ENCODE measurements around the gene SLC34A2.

SLC34A2 gene

DNA sequence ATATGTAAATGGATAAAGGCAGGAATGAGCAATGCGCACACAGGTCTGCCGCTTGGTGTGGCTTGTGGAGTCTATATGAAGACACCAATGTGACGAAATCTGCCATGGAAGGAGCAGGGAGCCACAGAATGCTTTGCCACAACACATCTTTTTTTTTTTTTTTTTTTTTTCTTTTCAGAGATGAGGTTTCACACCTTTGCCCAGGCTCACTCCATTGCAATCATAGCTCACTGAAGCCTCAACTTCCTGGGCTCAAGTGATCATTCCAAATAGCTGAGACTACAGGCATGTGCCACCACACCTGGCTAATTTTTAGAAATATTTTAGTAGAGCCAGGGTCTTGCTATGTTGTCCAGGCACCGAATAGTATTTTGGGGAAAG is 17.4 kb upstream of the SLC34A2 start:
- no peak for TF ChIP-seq RAD21 (IDR thresholded peaks at IDR 0.05; ENCODE audit: low read depth)
- no peak for TF ChIP-seq EGR1 (IDR thresholded peaks at IDR 0.05)
- TF ChIP-seq, protein P1, sequence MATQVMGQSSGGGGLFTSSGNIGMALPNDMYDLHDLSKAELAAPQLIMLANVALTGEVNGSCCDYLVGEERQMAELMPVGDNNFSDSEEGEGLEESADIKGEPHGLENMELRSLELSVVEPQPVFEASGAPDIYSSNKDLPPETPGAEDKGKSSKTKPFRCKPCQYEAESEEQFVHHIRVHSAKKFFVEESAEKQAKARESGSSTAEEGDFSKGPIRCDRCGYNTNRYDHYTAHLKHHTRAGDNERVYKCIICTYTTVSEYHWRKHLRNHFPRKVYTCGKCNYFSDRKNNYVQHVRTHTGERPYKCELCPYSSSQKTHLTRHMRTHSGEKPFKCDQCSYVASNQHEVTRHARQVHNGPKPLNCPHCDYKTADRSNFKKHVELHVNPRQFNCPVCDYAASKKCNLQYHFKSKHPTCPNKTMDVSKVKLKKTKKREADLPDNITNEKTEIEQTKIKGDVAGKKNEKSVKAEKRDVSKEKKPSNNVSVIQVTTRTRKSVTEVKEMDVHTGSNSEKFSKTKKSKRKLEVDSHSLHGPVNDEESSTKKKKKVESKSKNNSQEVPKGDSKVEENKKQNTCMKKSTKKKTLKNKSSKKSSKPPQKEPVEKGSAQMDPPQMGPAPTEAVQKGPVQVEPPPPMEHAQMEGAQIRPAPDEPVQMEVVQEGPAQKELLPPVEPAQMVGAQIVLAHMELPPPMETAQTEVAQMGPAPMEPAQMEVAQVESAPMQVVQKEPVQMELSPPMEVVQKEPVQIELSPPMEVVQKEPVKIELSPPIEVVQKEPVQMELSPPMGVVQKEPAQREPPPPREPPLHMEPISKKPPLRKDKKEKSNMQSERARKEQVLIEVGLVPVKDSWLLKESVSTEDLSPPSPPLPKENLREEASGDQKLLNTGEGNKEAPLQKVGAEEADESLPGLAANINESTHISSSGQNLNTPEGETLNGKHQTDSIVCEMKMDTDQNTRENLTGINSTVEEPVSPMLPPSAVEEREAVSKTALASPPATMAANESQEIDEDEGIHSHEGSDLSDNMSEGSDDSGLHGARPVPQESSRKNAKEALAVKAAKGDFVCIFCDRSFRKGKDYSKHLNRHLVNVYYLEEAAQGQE (IDR thresholded peaks at IDR 0.05; ENCODE audit: low read depth) = no peak
- no peak for TF ChIP-seq TAF1 (IDR thresholded peaks at IDR 0.05; ENCODE audit: low read depth)
- no peak for TF ChIP-seq TCF12 (IDR thresholded peaks at IDR 0.05; ENCODE audit: low read depth)
- no peak for TF ChIP-seq CREB1 (IDR thresholded peaks at IDR 0.05; ENCODE audit: low read depth)
- TF ChIP-seq CEBPB (IDR thresholded peaks at IDR 0.05) = no peak
- no peak for TF ChIP-seq EP300 (IDR thresholded peaks at IDR 0.05; ENCODE audit: borderline replicate concordance)
- TF ChIP-seq FOXM1 (IDR thresholded peaks at IDR 0.05; ENCODE audit: borderline replicate concordance, low read depth) = no peak
- no peak for TF ChIP-seq NFIC (IDR thresholded peaks at IDR 0.05)
- TF ChIP-seq YY1 (IDR thresholded peaks at IDR 0.05; ENCODE audit: low read depth) = no peak
- TF ChIP-seq ZBTB7A (IDR thresholded peaks at IDR 0.05; ENCODE audit: low read depth) = no peak
- TF ChIP-seq, protein P2, sequence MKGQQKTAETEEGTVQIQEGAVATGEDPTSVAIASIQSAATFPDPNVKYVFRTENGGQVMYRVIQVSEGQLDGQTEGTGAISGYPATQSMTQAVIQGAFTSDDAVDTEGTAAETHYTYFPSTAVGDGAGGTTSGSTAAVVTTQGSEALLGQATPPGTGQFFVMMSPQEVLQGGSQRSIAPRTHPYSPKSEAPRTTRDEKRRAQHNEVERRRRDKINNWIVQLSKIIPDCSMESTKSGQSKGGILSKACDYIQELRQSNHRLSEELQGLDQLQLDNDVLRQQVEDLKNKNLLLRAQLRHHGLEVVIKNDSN (IDR thresholded peaks at IDR 0.05) = no peak
- TF ChIP-seq, protein P3, sequence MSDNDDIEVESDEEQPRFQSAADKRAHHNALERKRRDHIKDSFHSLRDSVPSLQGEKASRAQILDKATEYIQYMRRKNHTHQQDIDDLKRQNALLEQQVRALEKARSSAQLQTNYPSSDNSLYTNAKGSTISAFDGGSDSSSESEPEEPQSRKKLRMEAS (IDR thresholded peaks at IDR 0.05) = no peak
- TF ChIP-seq TEAD4 (IDR thresholded peaks at IDR 0.05) = no peak

DNA sequence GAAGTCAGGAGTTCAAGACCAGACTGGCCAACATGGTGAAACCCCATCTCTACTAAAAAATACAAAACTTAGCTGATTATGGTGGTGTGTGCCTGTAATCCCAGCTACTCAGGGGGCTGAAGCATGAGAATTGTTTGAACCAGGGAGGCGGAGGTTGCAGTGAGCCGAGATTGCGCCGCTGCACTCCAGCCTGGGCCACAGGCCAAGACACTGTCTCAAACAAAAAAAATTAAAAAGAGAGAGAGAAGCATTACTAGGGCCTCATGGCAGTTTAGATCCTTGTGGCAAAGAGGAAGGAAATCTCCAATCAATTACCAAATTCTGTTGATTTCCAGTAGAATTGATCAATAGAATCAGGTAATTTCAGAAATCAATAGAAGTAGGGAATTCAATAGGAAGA is 16.8 kb upstream of the SLC34A2 start:
- TF ChIP-seq, protein P2 (IDR thresholded peaks at IDR 0.05) = no peak
- TF ChIP-seq NFIC (IDR thresholded peaks at IDR 0.05) = peak; percentile 26; the same call in 1 of the 2 replicates

DNA sequence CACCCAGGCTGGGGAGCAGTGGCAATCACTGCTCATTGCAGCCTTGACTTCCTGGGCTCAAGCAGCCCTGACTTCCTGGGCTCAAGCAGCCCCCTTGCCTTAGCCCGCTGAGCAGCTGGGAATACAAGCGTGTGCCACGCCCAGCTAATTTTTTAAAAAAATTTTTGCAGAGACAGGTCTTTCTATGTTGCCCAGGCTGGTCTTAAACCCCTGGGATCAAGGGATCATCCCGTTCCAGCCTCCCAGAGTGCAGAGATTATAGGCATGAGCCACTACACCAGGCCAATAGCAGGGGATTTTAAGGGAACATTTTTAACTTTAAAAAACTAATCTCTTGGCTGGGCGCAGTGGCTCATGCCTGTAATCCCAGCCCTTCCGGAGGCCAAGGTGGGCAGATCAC is 5.3 kb upstream of the SLC34A2 start:
- no peak for TF ChIP-seq TCF12 (IDR thresholded peaks at IDR 0.05; ENCODE audit: low read depth)
- TF ChIP-seq, protein P2 (IDR thresholded peaks at IDR 0.05) = no peak
- TF ChIP-seq EGR1 (IDR thresholded peaks at IDR 0.05) = no peak
- TF ChIP-seq CREB1 (IDR thresholded peaks at IDR 0.05; ENCODE audit: low read depth) = no peak
- TF ChIP-seq ZBTB7A (IDR thresholded peaks at IDR 0.05; ENCODE audit: low read depth) = no peak
- TF ChIP-seq, protein P3 (IDR thresholded peaks at IDR 0.05) = no peak
- TF ChIP-seq NFIC (IDR thresholded peaks at IDR 0.05) = no peak
- no peak for TF ChIP-seq YY1 (IDR thresholded peaks at IDR 0.05; ENCODE audit: low read depth)
- no peak for TF ChIP-seq RAD21 (IDR thresholded peaks at IDR 0.05; ENCODE audit: low read depth)
- no peak for TF ChIP-seq TEAD4 (IDR thresholded peaks at IDR 0.05)
- no peak for TF ChIP-seq EP300 (IDR thresholded peaks at IDR 0.05; ENCODE audit: borderline replicate concordance)
- TF ChIP-seq TAF1 (IDR thresholded peaks at IDR 0.05; ENCODE audit: low read depth) = no peak
- TF ChIP-seq CEBPB (IDR thresholded peaks at IDR 0.05) = no peak
- TF ChIP-seq, protein P1 (IDR thresholded peaks at IDR 0.05; ENCODE audit: low read depth) = no peak
- no peak for TF ChIP-seq FOXM1 (IDR thresholded peaks at IDR 0.05; ENCODE audit: borderline replicate concordance, low read depth)

DNA sequence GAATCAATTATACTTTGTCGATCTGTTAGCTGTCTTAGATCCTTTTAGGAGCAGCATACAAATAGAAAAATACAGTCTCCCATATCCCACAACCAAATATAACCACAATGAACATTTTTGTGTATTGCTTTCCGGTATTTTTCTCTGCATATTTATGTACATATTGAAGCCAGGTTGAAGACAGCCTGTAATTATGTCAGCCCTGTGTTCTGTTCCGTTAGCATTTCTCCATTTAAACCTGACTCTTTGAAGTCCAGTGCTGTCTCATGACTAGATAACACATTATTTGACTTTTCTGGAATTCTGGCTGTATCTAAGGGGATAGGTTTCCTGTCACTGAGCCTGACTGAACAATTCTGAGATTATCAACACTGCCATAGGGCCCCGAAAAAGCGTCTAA is 4.0 kb upstream of the SLC34A2 start:
- TF ChIP-seq EP300 (IDR thresholded peaks at IDR 0.05; ENCODE audit: borderline replicate concordance) (no peak), CEBPB (IDR thresholded peaks at IDR 0.05) (no peak), TEAD4 (IDR thresholded peaks at IDR 0.05) (no peak), NFIC (IDR thresholded peaks at IDR 0.05) (no peak), TAF1 (IDR thresholded peaks at IDR 0.05; ENCODE audit: low read depth) (no peak), YY1 (IDR thresholded peaks at IDR 0.05; ENCODE audit: low read depth) (no peak), TCF12 (IDR thresholded peaks at IDR 0.05; ENCODE audit: low read depth) (no peak), FOXM1 (IDR thresholded peaks at IDR 0.05; ENCODE audit: borderline replicate concordance, low read depth) (no peak), RAD21 (IDR thresholded peaks at IDR 0.05; ENCODE audit: low read depth) (no peak), CREB1 (IDR thresholded peaks at IDR 0.05; ENCODE audit: low read depth) (no peak), EGR1 (IDR thresholded peaks at IDR 0.05) (no peak)
- TF ChIP-seq, protein P1 (IDR thresholded peaks at IDR 0.05; ENCODE audit: low read depth) = no peak
- TF ChIP-seq, protein P3 (IDR thresholded peaks at IDR 0.05) = no peak
- TF ChIP-seq, protein P2 (IDR thresholded peaks at IDR 0.05) = no peak

All from Ishikawa (cell line).